Transverse colon (tissue), 4 donors: ENCODE data around the gene BCAS1. TPM values are rescaled to one million over a fixed set of nuclear protein-coding genes. Genes with fewer than 3 reads are reported as not detected.
"Not testable (repeated sequence)": the region's sequence is repeated elsewhere in the genome, so short reads cannot be mapped to it uniquely, and the experiment has no call there.

ENCODE experiments used
- DNase-seq: peaks from one replicate; pipeline ENCODE4 v3.0.0-alpha.2; 2019
- H3K27ac ChIP-seq, 4 donors: fragments of 200-600 bp; sonication (generic); 2 replicates each; pipeline ENCODE4 v1.5.1; 2016 to 2018; ENCODE audit warnings: inconsistent platforms in 4 of 4
- H3K27me3 ChIP-seq: fragments of 200-600 bp; sonication (generic); 2 replicates; pipeline ENCODE4 v1.5.1; 2017; ENCODE audit warnings: inconsistent platforms
- H3K36me3 ChIP-seq, 4 donors: fragments of 200-600 bp; sonication (generic); 2 replicates each; pipeline ENCODE4 v1.5.1; 2017 to 2019; ENCODE audit warnings: inconsistent platforms in 4 of 4
- H3K4me1 ChIP-seq, 4 donors: fragments of 200-600 bp; sonication (generic); 2 replicates each; pipeline ENCODE4 v1.5.1; 2017 to 2020; ENCODE audit warnings: inconsistent platforms in 4 of 4
- H3K4me3 ChIP-seq, 4 donors: fragments of 200-600 bp; sonication (generic); 1 replicate in 1 of 4; 2 replicates in 3 of 4; pipeline versions ENCODE4 v1.5.1 to v1.6.1; 2017 to 2019; ENCODE audit warnings: inconsistent platforms in 4 of 4
- H3K9me3 ChIP-seq, 2 donors: fragments of 200-600 bp; sonication (generic); 2 replicates each; pipeline ENCODE4 v1.5.1; 2017 to 2019; ENCODE audit warnings: inconsistent platforms in 2 of 2
- EP300 ChIP-seq: sonication (generic); formaldehyde crosslinking; IDR thresholded peaks from one replicate; pipeline ENCODE4 v1.6.1; 2017; ENCODE audit warnings: antibody characterized with exemption, low read depth
- POLR2A ChIP-seq: fragments of 450-650 bp; IDR thresholded peaks from one replicate; pipeline ENCODE4 v1.6.1; 2016; ENCODE audit warnings: antibody characterized with exemption, mild to moderate bottlenecking, moderate library complexity
- POLR2AphosphoS5 ChIP-seq, 3 donors: sonication (generic); formaldehyde crosslinking; IDR thresholded peaks; one replicate each; pipeline ENCODE4 v1.6.1; 2016; ENCODE audit warnings: antibody characterized with exemption in 3 of 3
- WGBS, 2 donors: methylation state at CpG; one replicate each; pipeline ENCODE4 v1.1.5; 2018; ENCODE audit warnings: low coverage in 1 of 2; 5-methylcytosine and 5-hydroxymethylcytosine counted together
- in situ Hi-C, 4 donors: fragments of 200-750 bp; cut with MboI; loops; one replicate each; pipeline versions ENCODE4 v1.15.0 to v1.15.1; 2017; ENCODE audit warnings: low sequenced_read_pairs in 3 of 4, low pct_ligation_motif_present in 1 of 4, low pct_unique_long_range_greater_than_20kb in 1 of 4
- intact Hi-C: fragments of 100-400 bp; cut with DNase I; formaldehyde crosslinking; loops from one replicate; pipeline ENCODE4 v1.15.1; 2023; ENCODE audit warnings: low total_unique reads
- total RNA-seq, 4 donors: library from RNA; depleted of rRNA; stranded (reverse); fragments of >200 nt; gene quantifications; one replicate each; pipeline ENCODE4 v1.1.0, GENCODE V29; 2016
- TF ChIP-seq, protein P1 (sequence below), 5 experiments: fragments of 200-600 bp in 3 of 5; fragments of 450-650 bp in 2 of 5; sonication (generic) in 3 of 5; IDR thresholded peaks; 1 replicate in 2 of 5; 2 replicates in 3 of 5; pipeline ENCODE4 v1.5.1; 2016 to 2017; ENCODE audit warnings: antibody characterized with exemption in 5 of 5, inconsistent platforms in 3 of 5, mild to moderate bottlenecking in 2 of 5, moderate library complexity in 1 of 5

Gene BCAS1
- total RNA-seq, 4 donors from 2014 or later: 68.9 to 127 (median 89.0) TPM

GRCh38 chr20:54017846-54018245 lies 52.5 kb downstream of the BCAS1 start:
- TF ChIP-seq, protein P1, sequence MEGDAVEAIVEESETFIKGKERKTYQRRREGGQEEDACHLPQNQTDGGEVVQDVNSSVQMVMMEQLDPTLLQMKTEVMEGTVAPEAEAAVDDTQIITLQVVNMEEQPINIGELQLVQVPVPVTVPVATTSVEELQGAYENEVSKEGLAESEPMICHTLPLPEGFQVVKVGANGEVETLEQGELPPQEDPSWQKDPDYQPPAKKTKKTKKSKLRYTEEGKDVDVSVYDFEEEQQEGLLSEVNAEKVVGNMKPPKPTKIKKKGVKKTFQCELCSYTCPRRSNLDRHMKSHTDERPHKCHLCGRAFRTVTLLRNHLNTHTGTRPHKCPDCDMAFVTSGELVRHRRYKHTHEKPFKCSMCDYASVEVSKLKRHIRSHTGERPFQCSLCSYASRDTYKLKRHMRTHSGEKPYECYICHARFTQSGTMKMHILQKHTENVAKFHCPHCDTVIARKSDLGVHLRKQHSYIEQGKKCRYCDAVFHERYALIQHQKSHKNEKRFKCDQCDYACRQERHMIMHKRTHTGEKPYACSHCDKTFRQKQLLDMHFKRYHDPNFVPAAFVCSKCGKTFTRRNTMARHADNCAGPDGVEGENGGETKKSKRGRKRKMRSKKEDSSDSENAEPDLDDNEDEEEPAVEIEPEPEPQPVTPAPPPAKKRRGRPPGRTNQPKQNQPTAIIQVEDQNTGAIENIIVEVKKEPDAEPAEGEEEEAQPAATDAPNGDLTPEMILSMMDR (IDR thresholded peaks at IDR 0.05): no peak
- no peak for TF ChIP-seq POLR2AphosphoS5 (IDR thresholded peaks at IDR 0.05)
- no peak for TF ChIP-seq EP300
- TF ChIP-seq POLR2A: no peak
- no peak overlapping the region for H3K4me3 ChIP-seq
- WGBS, 2 donors: 51 to 58% methylated on average over 4 of the region's 4 CpGs
- H3K36me3 ChIP-seq: no peaks in the 10 kb centered on the region
- peaks cover 0 to 2% (median 0%) of the 10 kb centered on the region in 4 donors for H3K4me1 ChIP-seq
- no peaks in the 10 kb centered on the region for H3K9me3 ChIP-seq
- in situ Hi-C loops (no loop called here), intact Hi-C loops (no loop called here)
- H3K27ac ChIP-seq: no peak overlapping the region
- no peaks in the 10 kb centered on the region for H3K27me3 ChIP-seq
- DNase-seq: no peak

DNA sequence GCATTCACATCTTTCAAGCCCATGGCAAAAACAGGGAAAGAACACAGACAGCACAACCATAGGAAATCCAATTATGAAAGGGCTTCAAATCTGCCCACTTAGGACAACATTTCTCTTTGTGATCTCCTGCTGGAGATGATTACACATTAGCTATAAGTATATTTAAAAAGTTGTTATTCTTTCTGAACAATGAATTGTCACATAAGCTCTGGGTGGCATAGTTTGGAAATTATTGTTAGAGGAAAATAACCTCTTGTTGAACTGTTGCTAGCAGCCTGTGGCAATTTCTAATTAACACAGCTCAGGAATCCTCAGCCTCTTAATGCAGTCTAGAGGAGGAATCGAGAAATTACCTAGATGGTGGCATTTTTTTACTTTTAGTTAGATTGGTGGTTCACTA lies 54.9 kb downstream of the BCAS1 start:
- TF ChIP-seq POLR2A (no peak), EP300 (no peak), POLR2AphosphoS5 (IDR thresholded peaks at IDR 0.05) (no peak)
- TF ChIP-seq, protein P1 (IDR thresholded peaks at IDR 0.05): no peak
- 83 to 85% methylated on average over 1 of the region's 1 CpG for WGBS, 2 donors
- in situ Hi-C loops (no loop called here), intact Hi-C loops (no loop called here)
- DNase-seq: no peak
- Histone ChIP-seq H3K4me3 (no peak overlapping the region), H3K4me1 (peaks cover 0 to 2% (median 0%) of the 10 kb centered on the region in 4 donors), H3K27ac (no peak overlapping the region), H3K9me3 (no peaks in the 10 kb centered on the region), H3K27me3 (no peaks in the 10 kb centered on the region), H3K36me3 (no peaks in the 10 kb centered on the region)

- no peak for DNase-seq
- Histone ChIP-seq H3K4me3 (no peak overlapping the region), H3K4me1 (peaks cover 0 to 2% (median 0%) of the 10 kb centered on the region in 4 donors), H3K27ac (no peak overlapping the region), H3K36me3 (no peaks in the 10 kb centered on the region), H3K9me3 (no peaks in the 10 kb centered on the region), H3K27me3 (no peaks in the 10 kb centered on the region)
- in situ Hi-C loops (no loop called here), intact Hi-C loops (no loop called here)
- 59 to 68% methylated on average over 6 to 7 of the region's 7 CpGs for WGBS, 2 donors
- TF ChIP-seq EP300 (no peak), POLR2A (no peak), POLR2AphosphoS5 (IDR thresholded peaks at IDR 0.05) (no peak)
- TF ChIP-seq, protein P1 (IDR thresholded peaks at IDR 0.05): no peak
Observed at GRCh38 chr20:54014293-54014926, 56.0 kb downstream of the BCAS1 start.

DNA sequence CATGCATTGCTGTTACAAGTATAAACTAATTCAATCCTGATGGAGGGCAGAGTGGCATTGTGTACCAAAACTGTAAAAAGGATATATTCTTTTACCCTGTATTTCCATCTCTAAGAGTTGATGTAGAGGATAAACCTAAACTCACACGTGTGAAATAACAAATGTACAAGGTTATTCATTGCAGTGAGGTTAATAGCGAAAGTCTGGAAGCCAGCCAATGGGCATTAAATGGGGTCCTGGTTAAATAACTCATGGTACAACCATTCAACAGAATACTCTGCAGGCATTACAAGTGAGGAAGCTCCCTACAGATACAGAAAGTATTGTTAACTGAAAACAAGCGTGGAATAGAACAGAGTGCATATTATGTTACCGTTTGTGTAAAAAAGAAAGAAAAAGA lies 56.9 kb downstream of the BCAS1 start:
- Histone ChIP-seq H3K27me3 (no peaks in the 10 kb centered on the region), H3K27ac (no peak overlapping the region), H3K9me3 (no peaks in the 10 kb centered on the region), H3K4me3 (no peak overlapping the region), H3K4me1 (peaks cover 0 to 2% (median 0%) of the 10 kb centered on the region in 4 donors), H3K36me3 (no peaks in the 10 kb centered on the region)
- in situ Hi-C loops (no loop called here), intact Hi-C loops (no loop called here)
- 65 to 69% methylated on average over 4 of the region's 4 CpGs for WGBS, 2 donors
- TF ChIP-seq POLR2AphosphoS5 (IDR thresholded peaks at IDR 0.05): no peak
- DNase-seq: no peak

- H3K27ac ChIP-seq: no peak overlapping the region
- 81% methylated on average over 4 of the region's 4 CpGs for WGBS, 2 donors
- H3K4me1 ChIP-seq: peaks cover 0 to 2% (median 0%) of the 10 kb centered on the region in 4 donors
- no peak for TF ChIP-seq POLR2AphosphoS5 (IDR thresholded peaks at IDR 0.05)
- no peak overlapping the region for H3K4me3 ChIP-seq
- intact Hi-C loops: no loop called here
- in situ Hi-C loops: no loop called here
- DNase-seq: no peak
- H3K9me3 ChIP-seq: no peaks in the 10 kb centered on the region
- no peaks in the 10 kb centered on the region for H3K27me3 ChIP-seq
- no peaks in the 10 kb centered on the region for H3K36me3 ChIP-seq
Observed at GRCh38 chr20:54011346-54011745, 59.0 kb downstream of the BCAS1 start.

DNA sequence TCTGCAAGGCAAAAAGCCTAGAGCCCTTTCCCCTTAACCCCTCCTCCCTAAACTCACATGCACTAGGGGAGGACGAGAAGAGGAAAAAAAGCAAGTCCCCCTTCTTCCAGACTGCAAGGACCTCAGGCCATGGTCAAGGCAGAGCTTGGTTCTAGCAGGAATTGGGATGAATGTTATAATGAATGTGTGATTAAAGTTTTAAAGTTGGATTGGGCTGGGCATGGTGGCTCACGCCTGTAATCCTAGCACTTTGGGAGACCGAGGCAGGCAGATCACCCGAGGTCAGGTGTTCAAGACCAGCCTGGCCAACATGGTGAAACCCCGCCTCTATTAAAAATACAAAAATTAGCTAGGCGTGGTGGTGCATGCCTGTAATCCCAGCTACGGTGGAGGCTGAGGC lies 64.2 kb downstream of the BCAS1 start:
- intact Hi-C loops: not testable (repeated sequence)

More for the DNA sequence above, 64.2 kb downstream of the BCAS1 start:
- H3K9me3 ChIP-seq, in situ Hi-C loops, H3K27ac ChIP-seq, DNase-seq, H3K4me3 ChIP-seq, H3K27me3 ChIP-seq, H3K4me1 ChIP-seq, H3K36me3 ChIP-seq: not testable (repeated sequence)
- 93 to 97% methylated on average over 6 to 7 of the region's 7 CpGs for WGBS, 2 donors
